Activated naive CD4-positive, alpha-beta T cell treated with anti-CD3 and anti-CD28 coated beads, Interleukin-2, amount 50 U/mL, for 72 hours (primary cell): Measurements from ENCODE around the gene SMARCAL1. TPM values are rescaled to one million over a fixed set of nuclear protein-coding genes. Genes with fewer than 3 reads are reported as not detected.

ENCODE experiments used
- ATAC-seq, 2 donors: fragments of 150-1000 bp; cut with Tn5 transposase; 2 replicates each; pipeline ENCODE4 v1.10.0; 2021; ENCODE audit warnings: mild to moderate bottlenecking in 2 of 2, moderate library complexity in 2 of 2
- DNase-seq, 2 donors: peaks; one replicate each; pipeline ENCODE4 v3.0.0; 2021 to 2022; ENCODE audit warnings: low spot score in 2 of 2
- H3K27ac Mint-ChIP-seq, 2 donors: one replicate each; pipeline ENCODE4 v1.8.0; 2022; ENCODE audit warnings: mild to moderate bottlenecking in 2 of 2, mixed read lengths in 2 of 2
- H3K36me3 Mint-ChIP-seq, 2 donors: one replicate each; pipeline ENCODE4 v1.8.0; 2022; ENCODE audit warnings: mixed read lengths in 2 of 2
- H3K9me3 Mint-ChIP-seq, 2 donors: one replicate each; pipeline ENCODE4 v1.8.0; 2022; ENCODE audit warnings: mixed read lengths in 2 of 2
- total RNA-seq, 2 donors: library from RNA; stranded (reverse); gene quantifications; one replicate each; pipeline ENCODE4 v1.2.3, GENCODE V29; 2022

SMARCAL1 gene
- total RNA-seq, 2 donors from 2014 or later = 28.3 to 29.2 TPM

GRCh38 chr2:216478791-216479190, 66.5 kb downstream of the SMARCAL1 start:
- Mint-ChIP-seq H3K9me3 (no peaks in the 10 kb centered on the region), H3K27ac (no peak overlapping the region), H3K36me3 (peaks cover 9 to 10% of the 10 kb centered on the region in 2 donors)
- no peak for ATAC-seq
- no peak for DNase-seq

- Mint-ChIP-seq H3K36me3 (peaks cover 9 to 10% of the 10 kb centered on the region in 2 donors), H3K27ac (no peak overlapping the region), H3K9me3 (no peaks in the 10 kb centered on the region)
- ATAC-seq (no peak), DNase-seq (no peak)
These were observed 67.9 kb downstream of the SMARCAL1 start for GRCh38 chr2:216480221-216480620.

- DNase-seq (no peak), ATAC-seq (no peak)
- peaks cover 3 to 8% of the 10 kb centered on the region in 2 donors for H3K36me3 Mint-ChIP-seq
- no peak overlapping the region for H3K27ac Mint-ChIP-seq
- no peaks in the 10 kb centered on the region for H3K9me3 Mint-ChIP-seq
These were observed 70.4 kb downstream of the SMARCAL1 start for GRCh38 chr2:216482640-216483039.

GRCh38 chr2:216485237-216485636, 73.0 kb downstream of the SMARCAL1 start:
- Mint-ChIP-seq H3K9me3 (no peaks in the 10 kb centered on the region), H3K36me3 (no peaks in the 10 kb centered on the region), H3K27ac (no peak overlapping the region)
- DNase-seq (no peak), ATAC-seq (no peak)

GRCh38 chr2:216485745-216486144, 73.5 kb downstream of the SMARCAL1 start:
- Mint-ChIP-seq H3K9me3 (no peaks in the 10 kb centered on the region), H3K36me3 (no peaks in the 10 kb centered on the region), H3K27ac (no peak overlapping the region)
- DNase-seq (no peak), ATAC-seq (no peak)

GRCh38 chr2:216486271-216486670, 74.0 kb downstream of the SMARCAL1 start:
- Mint-ChIP-seq H3K36me3 (no peaks in the 10 kb centered on the region), H3K27ac (no peak overlapping the region), H3K9me3 (no peaks in the 10 kb centered on the region)
- ATAC-seq = no peak
- DNase-seq = no peak

GRCh38 chr2:216486708-216487107, 74.4 kb downstream of the SMARCAL1 start:
- ATAC-seq (no peak), DNase-seq (no peak)
- no peaks in the 10 kb centered on the region for H3K36me3 Mint-ChIP-seq
- no peak overlapping the region for H3K27ac Mint-ChIP-seq
- H3K9me3 Mint-ChIP-seq = no peaks in the 10 kb centered on the region

GRCh38 chr2:216490061-216490460, 77.8 kb downstream of the SMARCAL1 start:
- no peak overlapping the region for H3K27ac Mint-ChIP-seq
- DNase-seq = no peak
- no peaks in the 10 kb centered on the region for H3K36me3 Mint-ChIP-seq
- ATAC-seq = no peak
- no peaks in the 10 kb centered on the region for H3K9me3 Mint-ChIP-seq

- Mint-ChIP-seq H3K9me3 (no peaks in the 10 kb centered on the region), H3K36me3 (no peaks in the 10 kb centered on the region), H3K27ac (no peak overlapping the region)
- ATAC-seq (no peak), DNase-seq (no peak)
These were observed 79.7 kb downstream of the SMARCAL1 start for GRCh38 chr2:216491793-216492596.

GRCh38 chr2:216492597-216493333, 80.5 kb downstream of the SMARCAL1 start:
- H3K27ac Mint-ChIP-seq = no peak overlapping the region
- no peaks in the 10 kb centered on the region for H3K9me3 Mint-ChIP-seq
- DNase-seq (no peak), ATAC-seq (peak in 1 of 2 donors; percentile 73)
- peaks cover 0 to 2% of the 10 kb centered on the region in 2 donors for H3K36me3 Mint-ChIP-seq

GRCh38 chr2:216493334-216493685, 81.0 kb downstream of the SMARCAL1 start:
- no peak for ATAC-seq
- no peak overlapping the region for H3K27ac Mint-ChIP-seq

GRCh38 chr2:216495656-216496055, 83.4 kb downstream of the SMARCAL1 start:
- ATAC-seq = no peak
- Mint-ChIP-seq H3K27ac (no peak overlapping the region), H3K9me3 (no peaks in the 10 kb centered on the region), H3K36me3 (peaks cover 26 to 31% of the 10 kb centered on the region in 2 donors)
- no peak for DNase-seq

More at GRCh38 chr2:216493334-216493685, 81.0 kb downstream of the SMARCAL1 start:
- no peak for DNase-seq
- Mint-ChIP-seq H3K9me3 (no peaks in the 10 kb centered on the region), H3K36me3 (peaks cover 2 to 8% of the 10 kb centered on the region in 2 donors)

GRCh38 chr2:216497382-216498069, 85.2 kb downstream of the SMARCAL1 start:
- H3K36me3 Mint-ChIP-seq = peaks cover 41 to 45% of the 10 kb centered on the region in 2 donors
- DNase-seq (no peak), ATAC-seq (no peak)
- no peaks in the 10 kb centered on the region for H3K9me3 Mint-ChIP-seq
- peak overlapping the region; percentile 98 to 99 for H3K27ac Mint-ChIP-seq

GRCh38 chr2:216498070-216498378, 85.7 kb downstream of the SMARCAL1 start:
- Mint-ChIP-seq H3K9me3 (no peaks in the 10 kb centered on the region), H3K27ac (peak overlapping the region; percentile 98 to 99), H3K36me3 (peaks cover 46 to 50% of the 10 kb centered on the region in 2 donors)
- no peak for DNase-seq
- no peak for ATAC-seq

- ATAC-seq (peak; percentile 98 to 99), DNase-seq (peak; percentile 87 to 91)
- no peaks in the 10 kb centered on the region for H3K9me3 Mint-ChIP-seq
- H3K36me3 Mint-ChIP-seq = peaks cover 52 to 53% of the 10 kb centered on the region in 2 donors
- H3K27ac Mint-ChIP-seq = peak within 1 kb of the TSS; percentile 98 to 99
These were observed 86.4 kb downstream of the SMARCAL1 start, which contains the start of gene RPL37A for GRCh38 chr2:216498379-216499352. Gene RPL37A, plus strand, starts transcription at chr2:216498844. Its CDS starts 31 bp downstream, at chr2:216498875.

- no peaks in the 10 kb centered on the region for H3K9me3 Mint-ChIP-seq
- no peak for DNase-seq
- H3K36me3 Mint-ChIP-seq = peaks cover 61 to 62% of the 10 kb centered on the region in 2 donors
- ATAC-seq = no peak
- H3K27ac Mint-ChIP-seq = peak overlapping the region; percentile 98 to 99
These were observed 87.4 kb downstream of the SMARCAL1 start for GRCh38 chr2:216499641-216500218.
